ENCODE results near the gene CIAO2B. TPM values are rescaled to one million over a fixed set of nuclear protein-coding genes. Genes with fewer than 3 reads are reported as not detected.

Gene CIAO2B
- total and polyA plus RNA-seq, 2 donors (not counting 3 experiments of a cell fraction or from before 2014, with no cell fraction given), result 78.7 to 314 TPM

GRCh38 chr16:66908762-66909559 is 25.2 kb downstream of the CIAO2B start:
- H2AFZ ChIP-seq (ENCODE audit: low read depth, low read length), result no peak overlapping the region
- H3K27me3 ChIP-seq (ENCODE audit: control insufficient read depth in 2 of 2, insufficient read depth in 2 of 2, low read length in 2 of 2), result no peaks in the 10 kb centered on the region
- H3K9ac ChIP-seq (replicated peaks; ENCODE audit: extremely low read depth, insufficient read depth, low read length), result no peak overlapping the region
- no peak overlapping the region for H3K4me3 ChIP-seq (replicated peaks in 1 of 3; ENCODE audit: insufficient read depth in 1 of 3, low read depth in 1 of 3, low read length in 3 of 3)
- DNase-seq (ENCODE audit: low read depth, low spot score) (no peak), FAIRE-seq (no peak)
- ChIA-PET CTCF (interaction anchor here (0.7 to 3.1 kb wide), 17 partner anchors 8 to 78 kb away, joined by 3 to 19 read pairs (median 7); partner anchors contain the start of genes CDH16, NAE1 and PDP2), POLR2A (no interaction called here)
- H4K20me1 ChIP-seq (replicated peaks; ENCODE audit: control insufficient read depth, extremely low read depth, insufficient read depth, low read length), result no peaks in the 10 kb centered on the region
- intact Hi-C loops (cut with micrococcal nuclease), result no loop called here
- BruUV-seq (replicated peaks), result no TSS peak
- no peak for TF ChIP-seq MYC (IDR thresholded peaks at IDR 0.05; ENCODE audit: low read depth, low read length)
- TF ChIP-seq FOS (IDR thresholded peaks at IDR 0.05; ENCODE audit: borderline replicate concordance, insufficient read depth, low read length), result no peak
- no peak overlapping the region for H3K27ac ChIP-seq (ENCODE audit: insufficient read depth, low read depth, low read length)
- no peaks in the 10 kb centered on the region for H3K9me1 ChIP-seq (replicated peaks; ENCODE audit: control insufficient read depth, extremely low read depth, insufficient read depth, low read length)
- no peak overlapping the region for H3K4me2 ChIP-seq (ENCODE audit: insufficient read depth, low read length)
- H3K79me2 ChIP-seq (ENCODE audit: control insufficient read depth, insufficient read depth, low read length), result no peaks in the 10 kb centered on the region
- dilution Hi-C loops (cut with MboI; ENCODE audit: extremely low pct_ligation_motif_present, low sequenced_read_pairs), result no loop called here
- H3K9me3 ChIP-seq (replicated peaks; ENCODE audit: control insufficient read depth, insufficient read depth, low read length), result no peaks in the 10 kb centered on the region
- H3K36me3 ChIP-seq (ENCODE audit: control insufficient read depth in 2 of 2, extremely low read depth in 1 of 2, insufficient read depth in 2 of 2, low read length in 2 of 2), result no peaks in the 10 kb centered on the region
- no peaks in the 10 kb centered on the region for H3K4me1 ChIP-seq (ENCODE audit: control insufficient read depth, extremely low read depth, insufficient read depth, low read length)

- DNase-seq (ENCODE audit: low read depth, low spot score) (no peak), FAIRE-seq (no peak)
- Histone ChIP-seq H3K9ac (replicated peaks; ENCODE audit: extremely low read depth, insufficient read depth, low read length) (no peak overlapping the region), H3K27me3 (ENCODE audit: control insufficient read depth in 2 of 2, insufficient read depth in 2 of 2, low read length in 2 of 2) (no peaks in the 10 kb centered on the region), H3K36me3 (ENCODE audit: control insufficient read depth in 2 of 2, extremely low read depth in 1 of 2, insufficient read depth in 2 of 2, low read length in 2 of 2) (no peaks in the 10 kb centered on the region), H4K20me1 (replicated peaks; ENCODE audit: control insufficient read depth, extremely low read depth, insufficient read depth, low read length) (no peaks in the 10 kb centered on the region), H3K4me3 (replicated peaks in 1 of 3; ENCODE audit: insufficient read depth in 1 of 3, low read depth in 1 of 3, low read length in 3 of 3) (no peak overlapping the region), H3K79me2 (ENCODE audit: control insufficient read depth, insufficient read depth, low read length) (no peaks in the 10 kb centered on the region), H3K4me2 (ENCODE audit: insufficient read depth, low read length) (no peak overlapping the region), H3K9me1 (replicated peaks; ENCODE audit: control insufficient read depth, extremely low read depth, insufficient read depth, low read length) (no peaks in the 10 kb centered on the region), H3K27ac (ENCODE audit: insufficient read depth, low read depth, low read length) (no peak overlapping the region), H3K4me1 (ENCODE audit: control insufficient read depth, extremely low read depth, insufficient read depth, low read length) (no peaks in the 10 kb centered on the region), H3K9me3 (replicated peaks; ENCODE audit: control insufficient read depth, insufficient read depth, low read length) (no peaks in the 10 kb centered on the region), H2AFZ (ENCODE audit: low read depth, low read length) (no peak overlapping the region)
- intact Hi-C loops (cut with micrococcal nuclease), result no loop called here
- dilution Hi-C loops (cut with MboI; ENCODE audit: extremely low pct_ligation_motif_present, low sequenced_read_pairs), result no loop called here
- ChIA-PET POLR2A (no interaction called here), CTCF (interaction anchor here (3.1 kb wide), 1 partner anchor 13 kb away, joined by 19 read pairs; no protein-coding TSS in a partner anchor)
- no peak for TF ChIP-seq POLR2A (IDR thresholded peaks at IDR 0.05; ENCODE audit: low read depth, low read length)
- no peak for TF ChIP-seq EZH2 (IDR thresholded peaks at IDR 0.05; ENCODE audit: borderline replicate concordance, low read depth, low read length, severe bottlenecking)
- TF ChIP-seq MAX (IDR thresholded peaks at IDR 0.05; ENCODE audit: insufficient read depth, insufficient read length), result no peak
- TF ChIP-seq POLR2AphosphoS5 (IDR thresholded peaks at IDR 0.05; ENCODE audit: insufficient read depth, low read depth, low read length), result no peak
- TF ChIP-seq GATA2 (IDR thresholded peaks at IDR 0.05; ENCODE audit: insufficient read depth, insufficient read length, low read depth, low read length), result no peak
- no peak for TF ChIP-seq FOS (IDR thresholded peaks at IDR 0.05; ENCODE audit: borderline replicate concordance, insufficient read depth, low read length)
- no peak for TF ChIP-seq MYC (IDR thresholded peaks at IDR 0.05; ENCODE audit: low read depth, low read length)
- no peak for TF ChIP-seq JUN (IDR thresholded peaks at IDR 0.05; ENCODE audit: borderline replicate concordance, insufficient read depth, insufficient read length, low read depth)
- TF ChIP-seq CTCF (IDR thresholded peaks at IDR 0.05; ENCODE audit: extremely low read depth in 1 of 2, insufficient read depth in 1 of 2, low read depth in 1 of 2, low read length in 2 of 2), result no peak
- no TSS peak for BruUV-seq (replicated peaks)
These were observed 26.1 kb downstream of the CIAO2B start for GRCh38 chr16:66908116-66908515.
